CD14-positive monocyte (primary cell): Measurements from ENCODE around the gene TTC39B. TPM values are rescaled to one million over a fixed set of nuclear protein-coding genes. Genes with fewer than 3 reads are reported as not detected.
A peak's percentile ranks its signal among the peaks of the same experiment; 100 is the strongest.

Source experiments
- DNase-seq, 3 donors: peaks; one replicate each; pipeline ENCODE4 v3.0.0-alpha.2; 2011 to 2022
- H2AFZ ChIP-seq: 2 replicates; pipeline ENCODE4 v1.6.0; 2012; ENCODE audit warnings: mild to moderate bottlenecking, low read depth, low read length, inconsistent platforms; ENCODE audit not compliant: insufficient read depth, poor library complexity, severe bottlenecking
- H3K27ac ChIP-seq, 2 donors: 1 replicate in 1 of 2; 2 replicates in 1 of 2; pipeline ENCODE4 v1.5.1; 2012 to 2013; ENCODE audit warnings: low read length in 2 of 2, control low read depth in 1 of 2, inconsistent platforms in 1 of 2, low read depth in 1 of 2, mild to moderate bottlenecking in 1 of 2
- H3K27me3 ChIP-seq, 2 donors: one replicate each; pipeline versions ENCODE4 v1.6.0 to v1.6.1; 2011 to 2013; ENCODE audit warnings: low read length in 2 of 2; ENCODE audit not compliant: control insufficient read depth in 2 of 2, insufficient read depth in 2 of 2
- H3K36me3 ChIP-seq, 2 donors: replicated peaks in 1 of 2; 1 replicate in 1 of 2; 2 replicates in 1 of 2; pipeline versions ENCODE4 v1.5.1 to v1.6.1; 2012 to 2013; ENCODE audit warnings: low read length in 2 of 2, control low read depth in 1 of 2, inconsistent platforms in 1 of 2, mild to moderate bottlenecking in 1 of 2; ENCODE audit not compliant: insufficient read depth in 2 of 2, control insufficient read depth in 1 of 2
- H3K4me1 ChIP-seq, 2 donors: 1 replicate in 1 of 2; 2 replicates in 1 of 2; pipeline versions ENCODE4 v1.5.1 to v1.6.1; 2012 to 2013; ENCODE audit warnings: low read length in 2 of 2, control low read depth in 1 of 2, inconsistent platforms in 1 of 2, mild to moderate bottlenecking in 1 of 2, moderate library complexity in 1 of 2; ENCODE audit not compliant: insufficient read depth in 2 of 2, control insufficient read depth in 1 of 2
- H3K4me2 ChIP-seq: replicated peaks from 2 replicates; pipeline ENCODE3; 2012; ENCODE audit warnings: low read length, moderate library complexity, mild to moderate bottlenecking; ENCODE audit not compliant: poor library complexity, severe bottlenecking; ENCODE audit errors: extremely low read depth
- H3K4me3 ChIP-seq, 3 experiments: fragments of 200-600 bp in 1 of 3; sonication (generic) in 1 of 3; replicated peaks in 1 of 3; 1 replicate in 2 of 3; 2 replicates in 1 of 3; pipeline ENCODE4 v1.5.1; 2011 to 2013; ENCODE audit warnings: low read length in 3 of 3, mild to moderate bottlenecking in 3 of 3, control low read depth in 2 of 3, low read depth in 2 of 3, inconsistent platforms in 1 of 3, moderate library complexity in 1 of 3
- H3K79me2 ChIP-seq: 2 replicates; pipeline ENCODE4 v1.6.0; 2012; ENCODE audit warnings: mild to moderate bottlenecking, control low read depth, inconsistent platforms, low read length, moderate library complexity; ENCODE audit not compliant: insufficient read depth
- H3K9ac ChIP-seq: 2 replicates; pipeline ENCODE4 v1.6.0; 2017; ENCODE audit warnings: low read length, mild to moderate bottlenecking; ENCODE audit not compliant: insufficient read depth, poor library complexity, severe bottlenecking
- H3K9me3 ChIP-seq, 2 donors: replicated peaks in 1 of 2; 1 replicate in 1 of 2; 2 replicates in 1 of 2; pipeline versions ENCODE4 v1.5.1 to v1.6.1; 2012 to 2013; ENCODE audit warnings: low read length in 2 of 2, control low read depth in 1 of 2; ENCODE audit not compliant: control insufficient read depth in 1 of 2, insufficient read depth in 1 of 2
- H4K20me1 ChIP-seq: 2 replicates; pipeline ENCODE4 v1.6.0; 2012; ENCODE audit warnings: mild to moderate bottlenecking, low read length, control low read depth, moderate library complexity; ENCODE audit not compliant: insufficient read depth
- H3K27ac Mint-ChIP-seq, 7 donors: one replicate each; pipeline ENCODE4 v1.8.0; 2020; ENCODE audit warnings: mild to moderate bottlenecking in 7 of 7, mixed read lengths in 7 of 7, moderate library complexity in 6 of 7, inconsistent platforms in 2 of 7
- H3K27me3 Mint-ChIP-seq, 3 donors: one replicate each; pipeline ENCODE4 v1.8.0; 2021 to 2022; ENCODE audit warnings: low read depth in 3 of 3, mild to moderate bottlenecking in 3 of 3, mixed read lengths in 3 of 3, moderate library complexity in 3 of 3, inconsistent platforms in 1 of 3
- H3K36me3 Mint-ChIP-seq, 2 donors: one replicate each; pipeline ENCODE4 v1.8.0; 2020; ENCODE audit warnings: mixed read lengths in 2 of 2, inconsistent platforms in 1 of 2, mild to moderate bottlenecking in 1 of 2
- H3K4me1 Mint-ChIP-seq: one replicate; pipeline ENCODE4 v1.8.0; 2020; ENCODE audit warnings: mild to moderate bottlenecking, mixed read lengths
- H3K4me3 Mint-ChIP-seq, 2 donors: one replicate each; pipeline ENCODE4 v1.8.0; 2020; ENCODE audit warnings: mild to moderate bottlenecking in 2 of 2, mixed read lengths in 2 of 2, moderate library complexity in 1 of 2
- H3K9me3 Mint-ChIP-seq, 7 donors: one replicate each; pipeline ENCODE4 v1.8.0; 2020 to 2022; ENCODE audit warnings: mixed read lengths in 7 of 7, mild to moderate bottlenecking in 6 of 7, moderate library complexity in 6 of 7, inconsistent platforms in 2 of 7
- WGBS: methylation state at CpG from one replicate; pipeline ENCODE4 v1.1.5; 2013; ENCODE audit warnings: missing lambda C conversion rate; ENCODE audit not compliant: insufficient coverage; 5-methylcytosine and 5-hydroxymethylcytosine counted together
- intact Hi-C, 2 donors: fragments of 100-400 bp; cut with micrococcal nuclease; formaldehyde crosslinking; loops; one replicate each; pipeline versions ENCODE4 v1.15.0 to v1.15.1; 2023
- polyA plus RNA-seq, 3 donors: library from polyadenylated mRNA; depleted of rRNA in 1 of 3; unstranded in 2 of 3; stranded (reverse) in 1 of 3; fragments of 300-500 nt in 2 of 3; fragments of >200 nt in 1 of 3; fragmentation: Illumina TruSeq in 2 of 3; gene quantifications; 1 replicate in 2 of 3; 2 replicates in 1 of 3; pipeline ENCODE4 v1.2.3, GENCODE V29; 2012 to 2021
- TF ChIP-seq, protein P1 (sequence below): fragments of 200-600 bp; IDR thresholded peaks from one replicate; pipeline ENCODE4 v1.8.0; 2022; ENCODE audit warnings: antibody characterized with exemption, mild to moderate bottlenecking

Gene TTC39B
- polyA plus RNA-seq, 3 donors, result 0.87 to 5.3 (median 3.1) TPM

DNA sequence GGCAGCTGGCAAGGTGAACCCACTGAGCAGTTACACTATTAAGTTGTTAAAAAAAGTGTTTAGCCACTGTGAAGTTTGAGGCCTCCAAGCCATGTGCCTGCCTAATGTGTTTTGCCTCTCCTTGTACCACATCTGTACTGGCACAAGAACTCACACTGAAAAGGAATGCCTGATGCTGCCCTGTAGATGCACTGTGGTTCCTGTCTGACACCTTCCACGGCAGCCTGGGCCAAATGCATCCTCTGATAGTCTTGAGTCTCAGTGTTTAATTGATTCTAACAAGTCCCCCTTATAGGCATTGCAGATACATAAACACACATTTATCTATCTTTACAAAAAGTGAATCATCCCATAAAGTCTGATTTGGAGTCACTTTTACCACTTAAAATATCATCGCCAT lies 169.9 kb downstream of the TTC39B start:
- no peaks in the 10 kb centered on the region for H3K36me3 Mint-ChIP-seq
- intact Hi-C loops, result no loop called here
- no peaks in the 10 kb centered on the region for H3K79me2 ChIP-seq
- no peak for DNase-seq
- H3K4me2 ChIP-seq, result no peak overlapping the region
- no peaks in the 10 kb centered on the region for H4K20me1 ChIP-seq
- no peak overlapping the region for H3K4me3 ChIP-seq
- H3K9me3 ChIP-seq, result no peaks in the 10 kb centered on the region
- peak overlapping the region in 1 of 7 donors; percentile 51 for H3K27ac Mint-ChIP-seq
- no peak overlapping the region for H2AFZ ChIP-seq
- H3K4me1 ChIP-seq, result no peaks in the 10 kb centered on the region
- no peak overlapping the region for H3K4me3 Mint-ChIP-seq
- no peak overlapping the region for H3K9ac ChIP-seq
- TF ChIP-seq, protein P1, sequence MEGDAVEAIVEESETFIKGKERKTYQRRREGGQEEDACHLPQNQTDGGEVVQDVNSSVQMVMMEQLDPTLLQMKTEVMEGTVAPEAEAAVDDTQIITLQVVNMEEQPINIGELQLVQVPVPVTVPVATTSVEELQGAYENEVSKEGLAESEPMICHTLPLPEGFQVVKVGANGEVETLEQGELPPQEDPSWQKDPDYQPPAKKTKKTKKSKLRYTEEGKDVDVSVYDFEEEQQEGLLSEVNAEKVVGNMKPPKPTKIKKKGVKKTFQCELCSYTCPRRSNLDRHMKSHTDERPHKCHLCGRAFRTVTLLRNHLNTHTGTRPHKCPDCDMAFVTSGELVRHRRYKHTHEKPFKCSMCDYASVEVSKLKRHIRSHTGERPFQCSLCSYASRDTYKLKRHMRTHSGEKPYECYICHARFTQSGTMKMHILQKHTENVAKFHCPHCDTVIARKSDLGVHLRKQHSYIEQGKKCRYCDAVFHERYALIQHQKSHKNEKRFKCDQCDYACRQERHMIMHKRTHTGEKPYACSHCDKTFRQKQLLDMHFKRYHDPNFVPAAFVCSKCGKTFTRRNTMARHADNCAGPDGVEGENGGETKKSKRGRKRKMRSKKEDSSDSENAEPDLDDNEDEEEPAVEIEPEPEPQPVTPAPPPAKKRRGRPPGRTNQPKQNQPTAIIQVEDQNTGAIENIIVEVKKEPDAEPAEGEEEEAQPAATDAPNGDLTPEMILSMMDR, result no peak
- no peaks in the 10 kb centered on the region for H3K36me3 ChIP-seq
- no CpG with 5 or more reads among the region's 2 CpGs for WGBS
- H3K27me3 Mint-ChIP-seq, result peaks cover 0 to 6% (median 2%) of the 10 kb centered on the region in 3 donors
- H3K27ac ChIP-seq, result no peak overlapping the region
- peaks cover 8% of the 10 kb centered on the region for H3K4me1 Mint-ChIP-seq
- H3K27me3 ChIP-seq, result no peaks in the 10 kb centered on the region
- H3K9me3 Mint-ChIP-seq, result peaks cover 0 to 2% (median 0%) of the 10 kb centered on the region in 7 donors

DNA sequence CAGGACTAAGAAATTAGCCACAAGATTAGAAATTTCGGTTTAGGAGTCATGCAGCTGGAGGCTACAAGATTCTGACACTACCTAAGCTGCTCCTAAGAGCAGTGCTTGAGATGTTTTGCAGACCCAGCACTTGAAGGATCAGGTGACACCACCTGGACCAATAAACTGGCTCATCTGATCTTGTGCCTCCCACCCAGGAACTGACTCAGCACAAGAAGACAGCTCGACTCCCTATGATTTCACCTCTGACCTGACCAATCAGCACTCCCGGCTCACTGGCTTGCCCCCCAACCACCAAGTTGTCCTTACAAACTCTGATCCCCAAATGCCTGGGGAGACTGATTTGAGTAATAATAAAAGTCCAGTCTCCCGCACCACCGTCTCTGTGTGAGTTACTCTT lies 170.4 kb downstream of the TTC39B start:
- 64% methylated on average over 2 of the region's 5 CpGs for WGBS
- intact Hi-C loops, result no loop called here

More for the DNA sequence above, 170.4 kb downstream of the TTC39B start:
- H3K4me3 ChIP-seq, result no peak overlapping the region
- H3K4me2 ChIP-seq, result no peak overlapping the region
- H3K27ac ChIP-seq, result no peak overlapping the region
- H3K27me3 ChIP-seq, result no peaks in the 10 kb centered on the region
- H3K9me3 ChIP-seq, result no peaks in the 10 kb centered on the region
- H3K36me3 Mint-ChIP-seq, result no peaks in the 10 kb centered on the region
- no peak for DNase-seq
- H3K79me2 ChIP-seq, result no peaks in the 10 kb centered on the region
- no peaks in the 10 kb centered on the region for H4K20me1 ChIP-seq
- H3K4me1 Mint-ChIP-seq, result peaks cover 10% of the 10 kb centered on the region
- peaks cover 2 to 3% of the 10 kb centered on the region in 2 donors for H3K4me1 ChIP-seq
- no peaks in the 10 kb centered on the region for H3K36me3 ChIP-seq
- no peak overlapping the region for H3K9ac ChIP-seq
- H3K27me3 Mint-ChIP-seq, result peaks cover 0 to 6% (median 2%) of the 10 kb centered on the region in 3 donors
- TF ChIP-seq, protein P1, result no peak
- H3K27ac Mint-ChIP-seq, result peak overlapping the region in 1 of 7 donors; percentile 51
- H2AFZ ChIP-seq, result no peak overlapping the region
- H3K9me3 Mint-ChIP-seq, result peaks cover 0 to 2% (median 0%) of the 10 kb centered on the region in 7 donors
- H3K4me3 Mint-ChIP-seq, result no peak overlapping the region
